Spleen (tissue), 7 donors: Measurements from ENCODE around the gene CA12.

Experiments
- POLR2AphosphoS5 ChIP-seq, 3 donors: sonication (generic); formaldehyde crosslinking; IDR thresholded peaks; one replicate each; pipeline ENCODE4 v1.5.1; 2017; ENCODE audit warnings: antibody characterized with exemption in 3 of 3
- TF ChIP-seq, protein P1 (sequence below), 11 experiments: fragments of 200-600 bp in 7 of 11; fragments of 450-650 bp in 4 of 11; sonication (generic) in 4 of 11; IDR thresholded peaks in 8 of 11; conservative IDR thresholded peaks in 3 of 11; 1 replicate in 7 of 11; 2 replicates in 4 of 11; pipeline versions ENCODE4 v1.4.0 to v1.8.0; 2016 to 2021; ENCODE audit warnings: antibody characterized with exemption in 11 of 11, inconsistent platforms in 4 of 11, mild to moderate bottlenecking in 1 of 11
- donor health status: DM: no; HTN: no; CAD: no; lungs with moderate emphysema.
- donor health status: DM: no; HTN: no; CAD: no.
- donor health status: DM: no; HTN: no; CAD: no.

DNA sequence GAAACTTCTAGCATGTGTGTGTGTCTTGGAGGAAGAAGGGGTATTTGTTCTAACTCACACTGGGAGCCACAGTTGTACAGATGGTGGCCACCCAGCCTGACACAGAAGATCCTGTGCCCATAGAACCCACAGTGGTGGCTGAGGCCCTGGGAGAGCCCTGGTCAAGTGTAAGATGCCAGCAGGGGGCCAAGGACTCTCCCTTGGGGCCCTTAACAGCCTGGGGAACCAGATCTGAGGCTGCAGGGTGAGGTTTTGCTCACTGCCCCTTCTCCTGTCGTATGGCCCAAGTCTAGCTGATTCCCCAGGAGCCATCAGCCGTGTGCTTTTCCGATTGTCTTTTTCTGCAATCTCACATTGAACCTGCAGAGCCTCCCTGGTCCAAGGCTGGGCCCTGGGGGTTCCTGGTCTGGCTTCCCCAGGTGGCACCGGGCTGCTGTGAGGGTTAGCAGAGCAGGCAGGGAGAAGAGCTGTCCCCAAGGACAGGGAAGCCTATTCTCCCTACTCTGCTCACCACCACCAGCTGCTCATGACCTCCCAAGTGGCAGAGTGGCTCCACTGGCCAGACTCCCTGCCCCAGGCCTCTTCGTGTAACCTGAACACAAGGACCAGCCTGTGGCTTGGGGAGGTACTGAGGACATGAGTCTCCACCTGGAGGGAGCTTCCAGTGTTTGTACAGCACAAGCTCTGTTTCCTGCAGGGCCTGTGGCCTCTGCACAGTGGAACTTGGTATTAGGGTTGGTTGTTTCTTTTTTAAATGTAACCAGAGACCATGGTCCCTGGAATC, 51.9 kb downstream of the CA12 start:
- no peak for TF ChIP-seq POLR2AphosphoS5 (IDR thresholded peaks at IDR 0.05)
- TF ChIP-seq, protein P1, sequence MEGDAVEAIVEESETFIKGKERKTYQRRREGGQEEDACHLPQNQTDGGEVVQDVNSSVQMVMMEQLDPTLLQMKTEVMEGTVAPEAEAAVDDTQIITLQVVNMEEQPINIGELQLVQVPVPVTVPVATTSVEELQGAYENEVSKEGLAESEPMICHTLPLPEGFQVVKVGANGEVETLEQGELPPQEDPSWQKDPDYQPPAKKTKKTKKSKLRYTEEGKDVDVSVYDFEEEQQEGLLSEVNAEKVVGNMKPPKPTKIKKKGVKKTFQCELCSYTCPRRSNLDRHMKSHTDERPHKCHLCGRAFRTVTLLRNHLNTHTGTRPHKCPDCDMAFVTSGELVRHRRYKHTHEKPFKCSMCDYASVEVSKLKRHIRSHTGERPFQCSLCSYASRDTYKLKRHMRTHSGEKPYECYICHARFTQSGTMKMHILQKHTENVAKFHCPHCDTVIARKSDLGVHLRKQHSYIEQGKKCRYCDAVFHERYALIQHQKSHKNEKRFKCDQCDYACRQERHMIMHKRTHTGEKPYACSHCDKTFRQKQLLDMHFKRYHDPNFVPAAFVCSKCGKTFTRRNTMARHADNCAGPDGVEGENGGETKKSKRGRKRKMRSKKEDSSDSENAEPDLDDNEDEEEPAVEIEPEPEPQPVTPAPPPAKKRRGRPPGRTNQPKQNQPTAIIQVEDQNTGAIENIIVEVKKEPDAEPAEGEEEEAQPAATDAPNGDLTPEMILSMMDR (IDR thresholded peaks at IDR 0.05 in 8 of 11, conservative IDR thresholded peaks at IDR 0.05 in 3 of 11): no peak
